ENCODE results near the gene HCRTR1.

- TF ChIP-seq CTCF (IDR thresholded peaks at IDR 0.05), result no peak
- TF ChIP-seq EP300 (IDR thresholded peaks at IDR 0.05), result no peak
Measured at GRCh38 chr1:31602081-31602480, 15.4 kb upstream of the HCRTR1 start.

Measured in tibial nerve (tissue), 4 donors.